ENCODE results near the gene GIPC3. TPM values are rescaled to one million over a fixed set of nuclear protein-coding genes. Genes with fewer than 3 reads are reported as not detected.

Gene GIPC3
- polyA plus RNA-seq, 1 of the 3 experiments (the other 2 are of a cell fraction) = 0.20 TPM

DNA sequence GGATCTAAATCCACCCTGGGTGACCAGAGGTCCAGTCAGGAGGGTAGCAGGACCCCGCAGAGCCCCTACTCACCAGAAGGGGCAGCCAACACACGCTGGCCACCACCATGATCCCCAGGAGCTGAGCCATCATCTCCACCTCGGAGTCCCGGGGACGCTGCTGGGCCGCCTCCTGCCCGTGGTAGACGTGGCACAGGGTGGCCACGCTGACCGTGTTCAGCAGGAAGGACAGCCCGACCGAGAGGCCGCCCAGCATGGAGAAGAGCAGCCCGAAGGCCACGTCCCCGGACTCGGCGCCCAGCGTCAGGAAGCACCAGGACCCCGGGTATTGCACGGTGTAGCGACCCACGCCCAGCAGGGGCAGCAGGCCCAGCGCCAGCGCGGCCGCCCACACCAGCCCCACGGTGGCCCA is 14.5 kb downstream of the GIPC3 start:
- no peaks in the 10 kb centered on the region for H3K9me2 ChIP-seq
- no peak overlapping the region for H3K27ac ChIP-seq (ENCODE audit: low read depth in 2 of 2, low read length in 1 of 2)
- H4K20me1 ChIP-seq (ENCODE audit: insufficient read depth) = no peaks in the 10 kb centered on the region
- POLR2A ChIA-PET = no interaction called here
- DNase-seq = peak; percentile 72
- no peak overlapping the region for H3K9ac ChIP-seq
- H3K79me2 ChIP-seq (ENCODE audit: insufficient read depth) = no peaks in the 10 kb centered on the region
- no peak overlapping the region for H2AFZ ChIP-seq (ENCODE audit: low read depth)
- H3K9me3 ChIP-seq = no peaks in the 10 kb centered on the region
- TF ChIP-seq JUND (IDR thresholded peaks at IDR 0.05) (no peak), EP300 (IDR thresholded peaks at IDR 0.05; ENCODE audit: borderline replicate concordance in 1 of 2, low read depth in 1 of 2, low read length in 1 of 2) (no peak), TAF1 (IDR thresholded peaks at IDR 0.05; ENCODE audit: borderline replicate concordance, low read depth, low read length) (no peak), POLR2AphosphoS5 (IDR thresholded peaks at IDR 0.05; ENCODE audit: low read depth, low read length) (no peak)
- TF ChIP-seq, protein P1, sequence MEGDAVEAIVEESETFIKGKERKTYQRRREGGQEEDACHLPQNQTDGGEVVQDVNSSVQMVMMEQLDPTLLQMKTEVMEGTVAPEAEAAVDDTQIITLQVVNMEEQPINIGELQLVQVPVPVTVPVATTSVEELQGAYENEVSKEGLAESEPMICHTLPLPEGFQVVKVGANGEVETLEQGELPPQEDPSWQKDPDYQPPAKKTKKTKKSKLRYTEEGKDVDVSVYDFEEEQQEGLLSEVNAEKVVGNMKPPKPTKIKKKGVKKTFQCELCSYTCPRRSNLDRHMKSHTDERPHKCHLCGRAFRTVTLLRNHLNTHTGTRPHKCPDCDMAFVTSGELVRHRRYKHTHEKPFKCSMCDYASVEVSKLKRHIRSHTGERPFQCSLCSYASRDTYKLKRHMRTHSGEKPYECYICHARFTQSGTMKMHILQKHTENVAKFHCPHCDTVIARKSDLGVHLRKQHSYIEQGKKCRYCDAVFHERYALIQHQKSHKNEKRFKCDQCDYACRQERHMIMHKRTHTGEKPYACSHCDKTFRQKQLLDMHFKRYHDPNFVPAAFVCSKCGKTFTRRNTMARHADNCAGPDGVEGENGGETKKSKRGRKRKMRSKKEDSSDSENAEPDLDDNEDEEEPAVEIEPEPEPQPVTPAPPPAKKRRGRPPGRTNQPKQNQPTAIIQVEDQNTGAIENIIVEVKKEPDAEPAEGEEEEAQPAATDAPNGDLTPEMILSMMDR (IDR thresholded peaks at IDR 0.05) = peak; percentile 33
- TF ChIP-seq, protein P2, sequence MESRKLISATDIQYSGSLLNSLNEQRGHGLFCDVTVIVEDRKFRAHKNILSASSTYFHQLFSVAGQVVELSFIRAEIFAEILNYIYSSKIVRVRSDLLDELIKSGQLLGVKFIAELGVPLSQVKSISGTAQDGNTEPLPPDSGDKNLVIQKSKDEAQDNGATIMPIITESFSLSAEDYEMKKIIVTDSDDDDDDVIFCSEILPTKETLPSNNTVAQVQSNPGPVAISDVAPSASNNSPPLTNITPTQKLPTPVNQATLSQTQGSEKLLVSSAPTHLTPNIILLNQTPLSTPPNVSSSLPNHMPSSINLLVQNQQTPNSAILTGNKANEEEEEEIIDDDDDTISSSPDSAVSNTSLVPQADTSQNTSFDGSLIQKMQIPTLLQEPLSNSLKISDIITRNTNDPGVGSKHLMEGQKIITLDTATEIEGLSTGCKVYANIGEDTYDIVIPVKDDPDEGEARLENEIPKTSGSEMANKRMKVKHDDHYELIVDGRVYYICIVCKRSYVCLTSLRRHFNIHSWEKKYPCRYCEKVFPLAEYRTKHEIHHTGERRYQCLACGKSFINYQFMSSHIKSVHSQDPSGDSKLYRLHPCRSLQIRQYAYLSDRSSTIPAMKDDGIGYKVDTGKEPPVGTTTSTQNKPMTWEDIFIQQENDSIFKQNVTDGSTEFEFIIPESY (IDR thresholded peaks at IDR 0.05; ENCODE audit: borderline replicate concordance, low read depth) = no peak
- TF ChIP-seq, protein P3, sequence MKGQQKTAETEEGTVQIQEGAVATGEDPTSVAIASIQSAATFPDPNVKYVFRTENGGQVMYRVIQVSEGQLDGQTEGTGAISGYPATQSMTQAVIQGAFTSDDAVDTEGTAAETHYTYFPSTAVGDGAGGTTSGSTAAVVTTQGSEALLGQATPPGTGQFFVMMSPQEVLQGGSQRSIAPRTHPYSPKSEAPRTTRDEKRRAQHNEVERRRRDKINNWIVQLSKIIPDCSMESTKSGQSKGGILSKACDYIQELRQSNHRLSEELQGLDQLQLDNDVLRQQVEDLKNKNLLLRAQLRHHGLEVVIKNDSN (IDR thresholded peaks at IDR 0.05; ENCODE audit: borderline replicate concordance, low read depth) = no peak
- TF ChIP-seq, protein P4, sequence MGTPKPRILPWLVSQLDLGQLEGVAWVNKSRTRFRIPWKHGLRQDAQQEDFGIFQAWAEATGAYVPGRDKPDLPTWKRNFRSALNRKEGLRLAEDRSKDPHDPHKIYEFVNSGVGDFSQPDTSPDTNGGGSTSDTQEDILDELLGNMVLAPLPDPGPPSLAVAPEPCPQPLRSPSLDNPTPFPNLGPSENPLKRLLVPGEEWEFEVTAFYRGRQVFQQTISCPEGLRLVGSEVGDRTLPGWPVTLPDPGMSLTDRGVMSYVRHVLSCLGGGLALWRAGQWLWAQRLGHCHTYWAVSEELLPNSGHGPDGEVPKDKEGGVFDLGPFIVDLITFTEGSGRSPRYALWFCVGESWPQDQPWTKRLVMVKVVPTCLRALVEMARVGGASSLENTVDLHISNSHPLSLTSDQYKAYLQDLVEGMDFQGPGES (IDR thresholded peaks at IDR 0.05; ENCODE audit: low read depth, low read length) = no peak
- 87% methylated on average over 7 of the region's 28 CpGs for WGBS (ENCODE audit: low lambda C conversion rate)
- H3K4me1 ChIP-seq (ENCODE audit: control insufficient read depth in 1 of 2, insufficient read depth in 2 of 2, low read depth in 1 of 2, low read length in 1 of 2) = no peaks in the 10 kb centered on the region
- no peaks in the 10 kb centered on the region for H3F3A ChIP-seq (replicated peaks; ENCODE audit: insufficient read depth)
- no peak overlapping the region for H3K4me2 ChIP-seq
- no peaks in the 10 kb centered on the region for H3K36me3 ChIP-seq (replicated peaks in 1 of 2; ENCODE audit: control insufficient read depth in 1 of 2, insufficient read depth in 2 of 2, low read length in 1 of 2)
- H3K4me3 ChIP-seq (ENCODE audit: low read depth in 2 of 2, low read length in 1 of 2) = no peak overlapping the region
- CTCF ChIA-PET = no interaction called here
- H3K27me3 ChIP-seq (ENCODE audit: insufficient read depth) = no peaks in the 10 kb centered on the region

DNA sequence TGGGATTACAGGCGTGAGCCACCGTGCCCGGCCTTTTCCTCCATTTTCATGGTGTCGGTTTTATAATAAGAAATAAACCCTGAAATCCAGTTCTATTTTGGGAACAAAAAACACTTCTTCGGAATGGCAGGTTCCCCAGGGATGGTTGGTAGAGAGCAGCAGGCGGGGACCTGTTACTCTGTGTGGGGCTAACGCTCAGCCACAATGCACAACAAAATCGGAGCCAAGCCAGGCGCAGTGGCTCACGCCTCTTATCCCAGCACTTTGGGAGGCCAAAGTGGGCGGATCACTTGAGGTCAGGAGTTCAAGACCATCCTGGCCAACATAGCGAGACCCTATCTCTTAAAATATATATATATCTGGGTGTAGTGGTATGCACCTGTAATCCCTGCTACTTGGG is 15.7 kb downstream of the GIPC3 start:
- no peak overlapping the region for H3K4me2 ChIP-seq
- H3K27me3 ChIP-seq (ENCODE audit: insufficient read depth) = no peaks in the 10 kb centered on the region
- ChIA-PET CTCF (interaction anchor here (0.6 to 1.8 kb wide), 3 partner anchors 8 to 585 kb away, joined by 3 to 4 read pairs (median 3); no protein-coding TSS in a partner anchor), POLR2A (no interaction called here)
- H3K79me2 ChIP-seq (ENCODE audit: insufficient read depth) = no peaks in the 10 kb centered on the region
- H4K20me1 ChIP-seq (ENCODE audit: insufficient read depth) = no peaks in the 10 kb centered on the region
- no peaks in the 10 kb centered on the region for H3K9me3 ChIP-seq
- TF ChIP-seq TAF1 (IDR thresholded peaks at IDR 0.05; ENCODE audit: borderline replicate concordance, low read depth, low read length) (no peak), JUND (IDR thresholded peaks at IDR 0.05) (no peak), ELF1 (IDR thresholded peaks at IDR 0.05) (no peak), RAD21 (IDR thresholded peaks at IDR 0.05; ENCODE audit: low read length) (no peak)
- TF ChIP-seq, protein P5, sequence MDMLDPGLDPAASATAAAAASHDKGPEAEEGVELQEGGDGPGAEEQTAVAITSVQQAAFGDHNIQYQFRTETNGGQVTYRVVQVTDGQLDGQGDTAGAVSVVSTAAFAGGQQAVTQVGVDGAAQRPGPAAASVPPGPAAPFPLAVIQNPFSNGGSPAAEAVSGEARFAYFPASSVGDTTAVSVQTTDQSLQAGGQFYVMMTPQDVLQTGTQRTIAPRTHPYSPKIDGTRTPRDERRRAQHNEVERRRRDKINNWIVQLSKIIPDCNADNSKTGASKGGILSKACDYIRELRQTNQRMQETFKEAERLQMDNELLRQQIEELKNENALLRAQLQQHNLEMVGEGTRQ (IDR thresholded peaks at IDR 0.05; ENCODE audit: borderline replicate concordance, low read depth, low read length) = no peak
- TF ChIP-seq, protein P6, sequence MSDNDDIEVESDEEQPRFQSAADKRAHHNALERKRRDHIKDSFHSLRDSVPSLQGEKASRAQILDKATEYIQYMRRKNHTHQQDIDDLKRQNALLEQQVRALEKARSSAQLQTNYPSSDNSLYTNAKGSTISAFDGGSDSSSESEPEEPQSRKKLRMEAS (IDR thresholded peaks at IDR 0.05; ENCODE audit: low read depth) = no peak
- no peaks in the 10 kb centered on the region for H3K9me2 ChIP-seq
- H3K4me1 ChIP-seq (ENCODE audit: control insufficient read depth in 1 of 2, insufficient read depth in 2 of 2, low read depth in 1 of 2, low read length in 1 of 2) = peaks cover 0 to 2% of the 10 kb centered on the region in 2 experiments; a peak in 1 of 4 replicates
- no peak overlapping the region for H3K4me3 ChIP-seq (ENCODE audit: low read depth in 2 of 2, low read length in 1 of 2)
- H3F3A ChIP-seq (replicated peaks; ENCODE audit: insufficient read depth) = no peaks in the 10 kb centered on the region
- no peaks in the 10 kb centered on the region for H3K36me3 ChIP-seq (replicated peaks in 1 of 2; ENCODE audit: control insufficient read depth in 1 of 2, insufficient read depth in 2 of 2, low read length in 1 of 2)
- no peak overlapping the region for H2AFZ ChIP-seq (ENCODE audit: low read depth)
- no peak overlapping the region for H3K27ac ChIP-seq (ENCODE audit: low read depth in 2 of 2, low read length in 1 of 2)
- no peak for DNase-seq
- no peak overlapping the region for H3K9ac ChIP-seq
- 88% methylated on average over 12 of the region's 12 CpGs for WGBS (ENCODE audit: low lambda C conversion rate)

Data from SK-N-SH (cell line).